Esophagus squamous epithelium (tissue), 5 donors: ENCODE data around the gene IFT43. TPM values are rescaled to one million over a fixed set of nuclear protein-coding genes. Genes with fewer than 3 reads are reported as not detected.

Experiments used
- DNase-seq: peaks from one replicate; lab custom pipeline; 2025; lab: John Stamatoyannopoulos, UW
- H3K27ac ChIP-seq, 4 donors: fragments of 200-600 bp; sonication (generic); one replicate each; pipeline ENCODE4 v1.5.1; 2016 to 2019; ENCODE audit warnings: mild to moderate bottlenecking in 1 of 4
- H3K27me3 ChIP-seq, 4 donors: fragments of 200-600 bp; sonication (generic); 1 replicate in 3 of 4; 2 replicates in 1 of 4; pipeline versions ENCODE4 v1.5.1 to v1.6.0; 2017 to 2021; ENCODE audit warnings: antibody characterized with exemption in 1 of 4
- H3K36me3 ChIP-seq, 3 donors: fragments of 200-600 bp; sonication (generic); one replicate each; pipeline ENCODE4 v1.5.1; 2016 to 2019
- H3K4me1 ChIP-seq, 3 donors: fragments of 200-600 bp; sonication (generic); one replicate each; pipeline ENCODE4 v1.5.1; 2017 to 2019
- H3K4me3 ChIP-seq, 4 donors: fragments of 200-600 bp; sonication (generic); 1 replicate in 3 of 4; 2 replicates in 1 of 4; pipeline ENCODE4 v1.5.1; 2016 to 2019; ENCODE audit warnings: mild to moderate bottlenecking in 2 of 4, moderate library complexity in 1 of 4
- H3K9me3 ChIP-seq, 3 donors: fragments of 200-600 bp; sonication (generic); one replicate each; pipeline ENCODE4 v1.5.1; 2016 to 2019
- POLR2A ChIP-seq, 4 donors: fragments of 450-650 bp; IDR thresholded peaks; one replicate each; pipeline ENCODE4 v1.6.1; 2017; ENCODE audit warnings: antibody characterized with exemption in 4 of 4, mild to moderate bottlenecking in 4 of 4, moderate library complexity in 3 of 4
- WGBS, 2 donors: methylation state at CpG; one replicate each; pipeline ENCODE4 v1.1.5; 2018; 5-methylcytosine and 5-hydroxymethylcytosine counted together
- intact Hi-C: fragments of 100-400 bp; cut with DNase I; formaldehyde crosslinking; loops from one replicate; pipeline ENCODE4 v1.15.0; 2022
- total RNA-seq, 4 donors: library from RNA; depleted of rRNA; stranded (reverse); fragments of >200 nt; gene quantifications; one replicate each; pipeline ENCODE4 v1.1.0, GENCODE V29; 2016
- TF ChIP-seq, protein P1 (sequence below), 6 experiments: fragments of 450-650 bp in 4 of 6; fragments of 200-600 bp in 2 of 6; sonication (generic) in 2 of 6; IDR thresholded peaks; one replicate each; pipeline ENCODE4 v1.5.1; 2016 to 2019; ENCODE audit warnings: antibody characterized with exemption in 6 of 6, mild to moderate bottlenecking in 4 of 6, moderate library complexity in 4 of 6
- donor health status: DM: yes; HTN: yes; CAD: no.

The IFT43 gene
- total RNA-seq, 4 donors from 2014 or later, result 15.4 to 28.8 (median 17.5) TPM

GRCh38 chr14:76057914-76058313 lies 72.4 kb downstream of the IFT43 start:
- Histone ChIP-seq H3K27me3 (no peaks in the 10 kb centered on the region), H3K36me3 (peaks cover 0 to 26% (median 0%) of the 10 kb centered on the region in 3 donors), H3K4me3 (no peak overlapping the region), H3K9me3 (no peaks in the 10 kb centered on the region), H3K27ac (no peak overlapping the region), H3K4me1 (no peaks in the 10 kb centered on the region)
- DNase-seq, result no peak
- TF ChIP-seq, protein P1, sequence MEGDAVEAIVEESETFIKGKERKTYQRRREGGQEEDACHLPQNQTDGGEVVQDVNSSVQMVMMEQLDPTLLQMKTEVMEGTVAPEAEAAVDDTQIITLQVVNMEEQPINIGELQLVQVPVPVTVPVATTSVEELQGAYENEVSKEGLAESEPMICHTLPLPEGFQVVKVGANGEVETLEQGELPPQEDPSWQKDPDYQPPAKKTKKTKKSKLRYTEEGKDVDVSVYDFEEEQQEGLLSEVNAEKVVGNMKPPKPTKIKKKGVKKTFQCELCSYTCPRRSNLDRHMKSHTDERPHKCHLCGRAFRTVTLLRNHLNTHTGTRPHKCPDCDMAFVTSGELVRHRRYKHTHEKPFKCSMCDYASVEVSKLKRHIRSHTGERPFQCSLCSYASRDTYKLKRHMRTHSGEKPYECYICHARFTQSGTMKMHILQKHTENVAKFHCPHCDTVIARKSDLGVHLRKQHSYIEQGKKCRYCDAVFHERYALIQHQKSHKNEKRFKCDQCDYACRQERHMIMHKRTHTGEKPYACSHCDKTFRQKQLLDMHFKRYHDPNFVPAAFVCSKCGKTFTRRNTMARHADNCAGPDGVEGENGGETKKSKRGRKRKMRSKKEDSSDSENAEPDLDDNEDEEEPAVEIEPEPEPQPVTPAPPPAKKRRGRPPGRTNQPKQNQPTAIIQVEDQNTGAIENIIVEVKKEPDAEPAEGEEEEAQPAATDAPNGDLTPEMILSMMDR (IDR thresholded peaks at IDR 0.05), result no peak
- no peak for TF ChIP-seq POLR2A (IDR thresholded peaks at IDR 0.05)
- intact Hi-C loops, result loop anchor here (10.0 kb wide), 1 partner anchor 327 kb away; no protein-coding TSS in a partner anchor
- WGBS, 2 donors, result 92 to 98% methylated on average over 11 of the region's 11 CpGs

DNA sequence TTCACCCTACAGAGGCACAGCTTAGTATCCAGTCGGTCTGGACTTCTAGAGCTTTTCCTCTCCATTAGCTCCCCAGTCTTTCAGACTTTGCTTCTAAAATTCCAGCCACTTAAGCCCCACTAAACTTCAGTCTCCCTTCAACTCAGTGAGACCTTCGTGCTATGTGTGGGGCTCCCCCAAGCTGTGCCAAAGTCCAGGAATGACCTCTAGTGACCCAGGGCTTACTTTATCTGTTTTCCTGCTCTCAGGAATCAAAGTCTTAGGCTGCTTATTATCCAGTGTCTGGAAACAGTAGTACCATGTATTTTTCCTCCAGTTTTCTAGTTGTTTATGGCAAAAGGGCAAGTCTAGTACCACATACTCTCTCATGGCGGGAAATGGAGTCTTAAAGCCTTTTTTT lies 77.8 kb downstream of the IFT43 start:
- TF ChIP-seq, protein P1 (IDR thresholded peaks at IDR 0.05), result no peak
- TF ChIP-seq POLR2A (IDR thresholded peaks at IDR 0.05), result no peak
- intact Hi-C loops, result no loop called here
- WGBS, 2 donors, result 81 to 91% methylated on average over 3 of the region's 3 CpGs
- H3K9me3 ChIP-seq, result no peaks in the 10 kb centered on the region
- no peaks in the 10 kb centered on the region for H3K27me3 ChIP-seq
- no peak for DNase-seq
- H3K4me1 ChIP-seq, result no peaks in the 10 kb centered on the region
- H3K27ac ChIP-seq, result no peak overlapping the region
- peaks cover 0 to 62% (median 0%) of the 10 kb centered on the region in 3 donors for H3K36me3 ChIP-seq
- no peak overlapping the region for H3K4me3 ChIP-seq

GRCh38 chr14:76065519-76065918 lies 80.0 kb downstream of the IFT43 start:
- H3K27ac ChIP-seq, result no peak overlapping the region
- 94% methylated on average over 3 of the region's 3 CpGs for WGBS, 2 donors
- peaks cover 0 to 42% (median 0%) of the 10 kb centered on the region in 3 donors for H3K36me3 ChIP-seq
- TF ChIP-seq POLR2A (IDR thresholded peaks at IDR 0.05), result no peak
- TF ChIP-seq, protein P1 (IDR thresholded peaks at IDR 0.05), result no peak
- no peak overlapping the region for H3K4me3 ChIP-seq
- DNase-seq, result no peak
- no peaks in the 10 kb centered on the region for H3K4me1 ChIP-seq
- H3K9me3 ChIP-seq, result no peaks in the 10 kb centered on the region
- H3K27me3 ChIP-seq, result no peaks in the 10 kb centered on the region
- intact Hi-C loops, result no loop called here

DNA sequence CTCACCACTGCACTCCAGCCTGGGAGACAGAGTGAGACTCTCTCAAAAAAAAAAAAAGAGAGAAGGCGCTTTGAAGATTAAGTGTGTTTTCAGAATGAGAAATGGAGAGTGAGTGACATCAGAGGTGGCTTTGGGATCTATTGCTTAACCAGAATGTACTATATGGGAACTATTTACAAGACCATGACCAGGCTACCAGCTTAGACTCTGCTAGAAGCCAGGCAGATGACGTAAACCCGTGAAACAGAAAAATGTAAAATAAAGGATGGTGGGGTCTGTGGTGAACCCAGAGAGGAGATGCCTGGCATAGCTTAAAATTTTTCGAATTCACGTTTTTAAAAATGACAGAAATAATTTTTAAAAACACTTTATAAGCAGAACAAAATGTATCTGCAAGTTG lies 82.0 kb downstream of the IFT43 start:
- 90 to 94% methylated on average over 5 of the region's 5 CpGs for WGBS, 2 donors
- Histone ChIP-seq H3K27me3 (no peaks in the 10 kb centered on the region), H3K9me3 (no peaks in the 10 kb centered on the region), H3K4me3 (no peak overlapping the region), H3K27ac (no peak overlapping the region), H3K36me3 (peaks cover 0 to 58% (median 0%) of the 10 kb centered on the region in 3 donors), H3K4me1 (no peaks in the 10 kb centered on the region)
- no peak for DNase-seq
- intact Hi-C loops, result no loop called here
- no peak for TF ChIP-seq POLR2A (IDR thresholded peaks at IDR 0.05)
- TF ChIP-seq, protein P1 (IDR thresholded peaks at IDR 0.05), result no peak

GRCh38 chr14:76073717-76074116 lies 88.2 kb downstream of the IFT43 start:
- Histone ChIP-seq H3K4me3 (no peak overlapping the region), H3K4me1 (no peaks in the 10 kb centered on the region), H3K9me3 (no peaks in the 10 kb centered on the region), H3K36me3 (peaks cover 0 to 35% (median 0%) of the 10 kb centered on the region in 3 donors), H3K27ac (no peak overlapping the region), H3K27me3 (no peaks in the 10 kb centered on the region)
- no peak for DNase-seq
- WGBS, 2 donors, result 73 to 83% methylated on average over 12 of the region's 12 CpGs
- TF ChIP-seq, protein P1 (IDR thresholded peaks at IDR 0.05), result no peak
- TF ChIP-seq POLR2A (IDR thresholded peaks at IDR 0.05), result no peak
- intact Hi-C loops, result no loop called here
